GM19025 (cell line): Measurements from ENCODE around the gene PPP4R3A.
"Not testable (repeated sequence)": the region's sequence is repeated elsewhere in the genome, so short reads cannot be mapped to it uniquely, and the experiment has no call there.

Experiments
- ATAC-seq: cut with Tn5 transposase; IDR thresholded peaks from one replicate; pipeline ENCODE4 v1.9.1; 2021; ENCODE audit warnings: mild to moderate bottlenecking, low read depth, moderate library complexity; ENCODE audit not compliant: unreplicated experiment

Gene PPP4R3A

GRCh38 chr14:91410771-91411536 lies 99.2 kb downstream of the PPP4R3A start:
- ATAC-seq = no peak

- ATAC-seq = no peak
These were observed 100.0 kb downstream of the PPP4R3A start for GRCh38 chr14:91409928-91410718.

- ATAC-seq = not testable (repeated sequence)
These were observed 100.9 kb downstream of the PPP4R3A start for GRCh38 chr14:91409240-91409639.
